GM06990 (cell line): ENCODE data around the gene B3GNT9.

ENCODE experiments used
- DNase-seq: peaks from one replicate; pipeline ENCODE4 v3.0.0-alpha.2; 2011; ENCODE audit not compliant: insufficient read length; ENCODE audit errors: extremely low read depth
- H3K27me3 ChIP-seq: replicated peaks from 2 replicates; pipeline ENCODE4 v1.6.0; 2011; ENCODE audit warnings: low read length; ENCODE audit not compliant: control insufficient read depth, insufficient read depth
- H3K36me3 ChIP-seq: 2 replicates; pipeline ENCODE4 v1.5.1; 2011; ENCODE audit warnings: low read length; ENCODE audit not compliant: control insufficient read depth, insufficient read depth
- H3K4me3 ChIP-seq: replicated peaks from 2 replicates; pipeline ENCODE4 v1.5.1; 2011; ENCODE audit warnings: low read depth, mild to moderate bottlenecking, control low read depth, low read length
- TF ChIP-seq, protein P1 (sequence below): IDR thresholded peaks from 2 replicates; pipeline ENCODE4 v1.5.1; 2011; ENCODE audit warnings: low read length, control low read depth, mild to moderate bottlenecking, inconsistent platforms; ENCODE audit not compliant: insufficient read depth, poor library complexity, severe bottlenecking

B3GNT9 gene

DNA sequence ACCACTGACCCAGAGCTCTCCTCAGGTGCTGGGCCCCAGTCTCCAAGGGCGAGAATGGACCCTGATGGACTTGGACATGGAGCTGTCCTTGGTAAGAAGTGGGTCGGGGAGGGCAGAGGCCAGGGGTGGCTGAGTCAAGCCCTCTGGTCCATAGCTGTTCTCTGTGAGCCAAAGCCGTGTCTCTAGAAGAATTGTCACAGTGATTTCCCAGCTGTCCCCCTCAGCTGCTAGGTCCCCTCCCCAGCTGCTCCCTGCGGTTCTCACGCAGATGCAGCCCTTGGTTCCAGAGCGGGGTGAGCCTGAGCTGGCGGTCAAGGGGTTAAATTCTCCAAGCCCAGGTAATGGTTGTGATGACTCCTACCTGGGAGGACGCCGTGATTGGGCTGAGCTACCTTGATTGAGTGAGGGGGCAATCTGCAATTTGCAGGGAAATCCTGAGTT lies 18.2 kb upstream of the B3GNT9 start:
- TF ChIP-seq, protein P1, sequence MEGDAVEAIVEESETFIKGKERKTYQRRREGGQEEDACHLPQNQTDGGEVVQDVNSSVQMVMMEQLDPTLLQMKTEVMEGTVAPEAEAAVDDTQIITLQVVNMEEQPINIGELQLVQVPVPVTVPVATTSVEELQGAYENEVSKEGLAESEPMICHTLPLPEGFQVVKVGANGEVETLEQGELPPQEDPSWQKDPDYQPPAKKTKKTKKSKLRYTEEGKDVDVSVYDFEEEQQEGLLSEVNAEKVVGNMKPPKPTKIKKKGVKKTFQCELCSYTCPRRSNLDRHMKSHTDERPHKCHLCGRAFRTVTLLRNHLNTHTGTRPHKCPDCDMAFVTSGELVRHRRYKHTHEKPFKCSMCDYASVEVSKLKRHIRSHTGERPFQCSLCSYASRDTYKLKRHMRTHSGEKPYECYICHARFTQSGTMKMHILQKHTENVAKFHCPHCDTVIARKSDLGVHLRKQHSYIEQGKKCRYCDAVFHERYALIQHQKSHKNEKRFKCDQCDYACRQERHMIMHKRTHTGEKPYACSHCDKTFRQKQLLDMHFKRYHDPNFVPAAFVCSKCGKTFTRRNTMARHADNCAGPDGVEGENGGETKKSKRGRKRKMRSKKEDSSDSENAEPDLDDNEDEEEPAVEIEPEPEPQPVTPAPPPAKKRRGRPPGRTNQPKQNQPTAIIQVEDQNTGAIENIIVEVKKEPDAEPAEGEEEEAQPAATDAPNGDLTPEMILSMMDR: no peak
- DNase-seq: no peak
- no peaks in the 10 kb centered on the region for H3K36me3 ChIP-seq
- H3K4me3 ChIP-seq: no peak overlapping the region
- H3K27me3 ChIP-seq: no peaks in the 10 kb centered on the region; the same call in 1 of the 2 replicates

GRCh38 chr16:67167588-67167987 lies 16.8 kb upstream of the B3GNT9 start:
- H3K27me3 ChIP-seq: no peaks in the 10 kb centered on the region; the same call in 1 of the 2 replicates
- H3K4me3 ChIP-seq: no peak overlapping the region
- no peaks in the 10 kb centered on the region; the same call in 1 of the 2 replicates for H3K36me3 ChIP-seq
- TF ChIP-seq, protein P1: no peak
- no peak for DNase-seq

GRCh38 chr16:67166598-67167168 lies 15.9 kb upstream of the B3GNT9 start:
- TF ChIP-seq, protein P1: no peak
- Histone ChIP-seq H3K27me3 (no peaks in the 10 kb centered on the region; the same call in 1 of the 2 replicates), H3K4me3 (no peak overlapping the region)

GRCh38 chr16:67166110-67166547 lies 15.3 kb upstream of the B3GNT9 start:
- TF ChIP-seq, protein P1: no peak
- Histone ChIP-seq H3K4me3 (no peak overlapping the region), H3K27me3 (no peaks in the 10 kb centered on the region; the same call in 1 of the 2 replicates), H3K36me3 (no peaks in the 10 kb centered on the region; the same call in 1 of the 2 replicates)
- DNase-seq: no peak

More at GRCh38 chr16:67166598-67167168, 15.9 kb upstream of the B3GNT9 start:
- no peaks in the 10 kb centered on the region; the same call in 1 of the 2 replicates for H3K36me3 ChIP-seq
- DNase-seq: no peak

- DNase-seq: no peak
- TF ChIP-seq, protein P1: no peak
- Histone ChIP-seq H3K27me3 (no peaks in the 10 kb centered on the region; the same call in 1 of the 2 replicates), H3K36me3 (no peaks in the 10 kb centered on the region; the same call in 1 of the 2 replicates), H3K4me3 (no peak overlapping the region)
These were observed 14.6 kb upstream of the B3GNT9 start for GRCh38 chr16:67165121-67166078.
